Astrocyte of the cerebellum (primary cell): ENCODE results near the gene TMEM63B.

Experiments
- DNase-seq: peaks from one replicate; pipeline ENCODE4 v3.0.0-alpha.2; 2011; ENCODE audit warnings: low read depth
- H3K4me3 ChIP-seq: 2 replicates; pipeline ENCODE4 v1.5.1; 2011; ENCODE audit warnings: mild to moderate bottlenecking, low read depth, low read length, moderate library complexity
- CTCF ChIP-seq: IDR thresholded peaks from 2 replicates; pipeline ENCODE4 v1.5.1; 2012; ENCODE audit warnings: low read length, low read depth, moderate library complexity, mild to moderate bottlenecking; ENCODE audit errors: missing control alignments
- in situ Hi-C: cut with HindIII; loops from 2 replicates; pipeline ENCODE4 v1.10.0; 2017; ENCODE audit warnings: low sequenced_read_pairs

The TMEM63B gene

GRCh38 chr6:44201200-44201599 is 73.8 kb downstream of the TMEM63B start:
- no peak for DNase-seq
- no peak for TF ChIP-seq CTCF
- in situ Hi-C loops: no loop called here
- no peak overlapping the region for H3K4me3 ChIP-seq

- no peak for TF ChIP-seq CTCF
- in situ Hi-C loops: no loop called here
- DNase-seq: no peak
- H3K4me3 ChIP-seq: no peak overlapping the region
These were observed 74.4 kb downstream of the TMEM63B start for GRCh38 chr6:44201638-44202303.

GRCh38 chr6:44202332-44202971 is 75.1 kb downstream of the TMEM63B start:
- H3K4me3 ChIP-seq: no peak overlapping the region
- no peak for TF ChIP-seq CTCF
- in situ Hi-C loops: no loop called here
- no peak for DNase-seq

GRCh38 chr6:44202972-44203750 is 75.8 kb downstream of the TMEM63B start:
- in situ Hi-C loops: no loop called here
- DNase-seq: no peak
- TF ChIP-seq CTCF: no peak
- no peak overlapping the region for H3K4me3 ChIP-seq

- no peak for DNase-seq
- in situ Hi-C loops: no loop called here
- H3K4me3 ChIP-seq: no peak overlapping the region
- TF ChIP-seq CTCF: no peak
These were observed 76.6 kb downstream of the TMEM63B start for GRCh38 chr6:44203955-44204354.
